Measurements from ENCODE around the gene UNC13A. TPM values are rescaled to one million over a fixed set of nuclear protein-coding genes. Genes with fewer than 3 reads are reported as not detected.

The UNC13A gene
- total and polyA plus RNA-seq, 7 donors: under 0.01 to 0.83 (median 0.60) TPM

DNA sequence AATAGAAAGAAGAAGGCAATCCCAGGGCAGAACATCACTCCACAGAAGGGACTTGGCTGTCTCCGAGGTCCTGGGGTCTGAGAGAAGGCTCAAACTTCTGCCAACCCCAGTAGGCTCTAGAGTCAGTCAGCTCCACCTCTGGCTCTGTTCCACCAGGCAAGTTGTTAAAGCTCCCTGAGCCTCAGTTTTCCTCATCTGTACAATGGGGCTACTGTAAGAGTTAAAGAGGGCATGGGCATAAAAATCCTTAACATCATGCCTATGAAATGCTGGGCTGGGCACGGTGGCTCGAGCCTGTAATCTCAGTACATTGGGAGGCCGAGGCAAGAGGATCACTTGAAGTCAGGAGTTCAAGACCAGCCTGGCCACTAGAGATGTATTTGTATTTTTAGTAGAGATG, 5.1 kb downstream of the UNC13A start:
- no peak overlapping the region for H3K27ac ChIP-seq
- no peaks in the 10 kb centered on the region for H3K36me3 ChIP-seq
- intact Hi-C loops (cut with DNase I): no loop called here
- 82 to 85% methylated on average over 4 of the region's 4 CpGs for WGBS, 2 donors
- H3K27me3 ChIP-seq: peaks cover 32 to 100% (median 69%) of the 10 kb centered on the region in 3 donors
- no peak overlapping the region for H3K4me3 ChIP-seq
- TF ChIP-seq POLR2AphosphoS5 (IDR thresholded peaks at IDR 0.05): no peak
- no peak for TF ChIP-seq POLR2A (IDR thresholded peaks at IDR 0.05)
- TF ChIP-seq, protein P1, sequence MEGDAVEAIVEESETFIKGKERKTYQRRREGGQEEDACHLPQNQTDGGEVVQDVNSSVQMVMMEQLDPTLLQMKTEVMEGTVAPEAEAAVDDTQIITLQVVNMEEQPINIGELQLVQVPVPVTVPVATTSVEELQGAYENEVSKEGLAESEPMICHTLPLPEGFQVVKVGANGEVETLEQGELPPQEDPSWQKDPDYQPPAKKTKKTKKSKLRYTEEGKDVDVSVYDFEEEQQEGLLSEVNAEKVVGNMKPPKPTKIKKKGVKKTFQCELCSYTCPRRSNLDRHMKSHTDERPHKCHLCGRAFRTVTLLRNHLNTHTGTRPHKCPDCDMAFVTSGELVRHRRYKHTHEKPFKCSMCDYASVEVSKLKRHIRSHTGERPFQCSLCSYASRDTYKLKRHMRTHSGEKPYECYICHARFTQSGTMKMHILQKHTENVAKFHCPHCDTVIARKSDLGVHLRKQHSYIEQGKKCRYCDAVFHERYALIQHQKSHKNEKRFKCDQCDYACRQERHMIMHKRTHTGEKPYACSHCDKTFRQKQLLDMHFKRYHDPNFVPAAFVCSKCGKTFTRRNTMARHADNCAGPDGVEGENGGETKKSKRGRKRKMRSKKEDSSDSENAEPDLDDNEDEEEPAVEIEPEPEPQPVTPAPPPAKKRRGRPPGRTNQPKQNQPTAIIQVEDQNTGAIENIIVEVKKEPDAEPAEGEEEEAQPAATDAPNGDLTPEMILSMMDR (IDR thresholded peaks at IDR 0.05): no peak
- TF ChIP-seq EP300 (IDR thresholded peaks at IDR 0.05): no peak
- peaks cover 0 to 27% (median 16%) of the 10 kb centered on the region in 4 donors for H3K4me1 ChIP-seq
- no peak for DNase-seq
- no peaks in the 10 kb centered on the region for H3K9me3 ChIP-seq

DNA sequence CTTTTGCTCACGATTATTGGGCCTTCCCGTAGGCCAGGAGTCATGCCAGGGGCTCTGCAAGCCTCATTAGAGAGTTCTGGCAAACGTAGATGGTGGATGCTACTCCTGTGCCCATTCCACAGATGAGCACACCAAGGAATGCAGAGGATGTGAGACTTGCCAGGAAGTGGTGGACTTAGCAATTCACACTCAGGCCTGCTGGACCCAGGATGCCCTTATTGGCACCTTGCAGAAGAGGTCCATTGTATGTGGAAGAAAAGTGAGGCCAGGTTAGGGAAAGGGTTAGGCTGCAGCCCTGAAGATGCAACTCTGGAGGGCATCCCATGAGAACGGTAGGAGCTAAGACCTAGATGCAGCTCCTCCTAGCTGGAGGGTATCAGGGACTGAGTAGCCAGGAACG, 5.9 kb downstream of the UNC13A start:
- Histone ChIP-seq H3K4me3 (no peak overlapping the region), H3K9me3 (no peaks in the 10 kb centered on the region), H3K27me3 (peaks cover 24 to 100% (median 63%) of the 10 kb centered on the region in 3 donors), H3K4me1 (peaks cover 0 to 22% (median 12%) of the 10 kb centered on the region in 4 donors), H3K36me3 (no peaks in the 10 kb centered on the region), H3K27ac (no peak overlapping the region)
- intact Hi-C loops (cut with DNase I): no loop called here
- 69 to 77% methylated on average over 5 of the region's 5 CpGs for WGBS, 2 donors
- no peak for TF ChIP-seq POLR2A (IDR thresholded peaks at IDR 0.05)
- TF ChIP-seq, protein P1 (IDR thresholded peaks at IDR 0.05): no peak
- no peak for TF ChIP-seq EP300 (IDR thresholded peaks at IDR 0.05)
- no peak for TF ChIP-seq POLR2AphosphoS5 (IDR thresholded peaks at IDR 0.05)
- no peak for DNase-seq

DNA sequence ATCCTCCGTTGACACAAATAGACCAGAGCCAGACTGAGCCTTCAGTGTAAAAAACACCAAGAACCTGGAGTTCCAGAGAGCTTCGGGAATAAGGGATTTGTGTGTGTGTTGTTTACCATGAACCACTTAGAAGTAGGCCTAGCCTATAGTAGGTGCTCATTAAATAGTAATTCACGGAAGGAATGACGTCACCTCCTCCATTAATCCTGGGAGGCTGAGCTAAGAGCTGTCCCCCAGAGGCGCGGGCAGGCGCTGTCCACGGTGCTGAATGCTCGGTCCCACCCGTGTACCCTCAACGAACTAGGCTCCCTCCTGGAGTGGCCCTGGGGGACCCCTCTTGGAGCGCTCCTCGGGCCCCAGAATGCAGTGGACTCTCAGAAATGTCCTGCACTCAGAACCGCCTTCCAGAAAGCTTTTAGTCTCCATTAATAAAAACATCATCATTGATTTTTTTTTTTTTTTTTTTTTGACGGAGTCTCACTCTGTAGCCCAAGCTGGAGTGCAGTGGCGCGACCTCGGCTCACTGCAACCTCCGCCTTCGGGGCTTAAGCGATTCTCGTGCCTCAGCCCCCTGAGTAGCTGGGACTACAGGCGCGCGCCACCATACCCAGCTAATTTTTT, 6.5 kb downstream of the UNC13A start:
- WGBS, 2 donors: 55 to 67% methylated on average over 25 of the region's 25 CpGs
- intact Hi-C loops (cut with DNase I): no loop called here
- Histone ChIP-seq H3K27ac (no peak overlapping the region), H3K9me3 (no peaks in the 10 kb centered on the region), H3K4me1 (peaks cover 0 to 16% (median 8%) of the 10 kb centered on the region in 4 donors), H3K4me3 (no peak overlapping the region), H3K27me3 (peaks cover 17 to 97% (median 56%) of the 10 kb centered on the region in 3 donors), H3K36me3 (no peaks in the 10 kb centered on the region)
- TF ChIP-seq, protein P1 (IDR thresholded peaks at IDR 0.05): no peak
- TF ChIP-seq POLR2A (IDR thresholded peaks at IDR 0.05) (no peak), POLR2AphosphoS5 (IDR thresholded peaks at IDR 0.05) (no peak), EP300 (IDR thresholded peaks at IDR 0.05) (no peak)
- DNase-seq: no peak

DNA sequence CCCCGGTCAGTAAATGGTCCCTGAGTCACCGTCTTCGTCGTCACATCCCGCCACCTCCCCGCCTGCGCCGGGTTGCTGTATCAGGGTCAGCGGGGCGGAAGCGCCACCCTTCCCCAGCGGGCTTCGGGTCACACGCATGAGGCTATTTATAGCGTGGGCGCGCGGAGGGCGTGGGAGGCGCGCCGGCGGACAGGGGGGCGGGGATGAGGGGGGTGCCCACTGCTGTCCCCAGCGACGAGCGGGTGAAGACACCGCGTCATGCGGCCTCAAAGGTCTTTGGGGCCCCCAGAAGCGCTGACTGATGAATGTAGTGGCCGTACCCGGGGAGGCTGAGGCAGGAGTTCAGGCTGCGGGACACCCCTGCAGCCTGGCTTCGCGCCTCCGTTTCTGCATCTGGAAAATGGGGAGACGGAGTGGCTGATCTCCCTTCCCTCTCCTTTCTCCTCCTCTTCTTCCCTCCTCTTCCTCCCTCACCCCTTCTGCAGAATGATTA, 7.9 kb downstream of the UNC13A start:
- Histone ChIP-seq H3K36me3 (no peaks in the 10 kb centered on the region), H3K27me3 (peaks cover 12 to 83% (median 45%) of the 10 kb centered on the region in 3 donors), H3K9me3 (no peaks in the 10 kb centered on the region), H3K27ac (no peak overlapping the region), H3K4me1 (peaks cover 0 to 9% (median 2%) of the 10 kb centered on the region in 4 donors), H3K4me3 (peak overlapping the region in 2 of 4 donors; percentile 15 to 28)
- TF ChIP-seq POLR2A (IDR thresholded peaks at IDR 0.05) (no peak), EP300 (IDR thresholded peaks at IDR 0.05) (peak in 2 of 4 donors; percentile 16 to 27), POLR2AphosphoS5 (IDR thresholded peaks at IDR 0.05) (peak in 1 of 4 donors; percentile 69)
- TF ChIP-seq, protein P1 (IDR thresholded peaks at IDR 0.05): no peak
- intact Hi-C loops (cut with DNase I): no loop called here
- WGBS, 2 donors: 4 to 9% methylated on average over 38 of the region's 38 CpGs
- DNase-seq: peak; percentile 79

Data from sigmoid colon (tissue), 7 donors.